22Rv1 (cell line): Measurements from ENCODE around the gene ZNF227.

Experiments
- ZFX ChIP-seq: fragments of 450-650 bp; IDR thresholded peaks from 2 replicates; pipeline ENCODE4 v1.6.1; 2017; ENCODE audit warnings: antibody characterized with exemption, borderline replicate concordance
- TF ChIP-seq, protein P1 (sequence below): fragments of 450-650 bp; IDR thresholded peaks from 2 replicates; pipeline ENCODE4 v1.5.1; 2017; ENCODE audit warnings: mild to moderate bottlenecking

DNA sequence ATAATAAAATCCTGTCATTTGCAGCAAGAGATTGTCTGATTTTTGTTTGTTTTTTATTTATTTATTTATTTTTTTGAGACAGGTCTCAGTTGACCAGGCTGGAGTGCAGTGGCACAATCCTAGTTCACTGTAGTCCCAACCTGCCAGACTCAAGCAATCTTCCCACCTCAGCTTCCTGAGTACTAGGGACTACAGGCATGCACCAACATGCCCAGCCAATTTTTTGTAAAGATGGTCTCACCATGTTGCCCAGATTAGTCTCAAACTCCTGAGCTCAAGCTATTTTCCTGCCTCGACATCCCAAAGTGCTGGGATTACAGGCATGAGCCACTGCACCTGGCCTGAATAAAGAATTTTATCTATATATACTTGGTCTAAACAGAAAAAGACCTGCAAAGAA, 65.0 kb downstream of the ZNF227 start:
- TF ChIP-seq, protein P1, sequence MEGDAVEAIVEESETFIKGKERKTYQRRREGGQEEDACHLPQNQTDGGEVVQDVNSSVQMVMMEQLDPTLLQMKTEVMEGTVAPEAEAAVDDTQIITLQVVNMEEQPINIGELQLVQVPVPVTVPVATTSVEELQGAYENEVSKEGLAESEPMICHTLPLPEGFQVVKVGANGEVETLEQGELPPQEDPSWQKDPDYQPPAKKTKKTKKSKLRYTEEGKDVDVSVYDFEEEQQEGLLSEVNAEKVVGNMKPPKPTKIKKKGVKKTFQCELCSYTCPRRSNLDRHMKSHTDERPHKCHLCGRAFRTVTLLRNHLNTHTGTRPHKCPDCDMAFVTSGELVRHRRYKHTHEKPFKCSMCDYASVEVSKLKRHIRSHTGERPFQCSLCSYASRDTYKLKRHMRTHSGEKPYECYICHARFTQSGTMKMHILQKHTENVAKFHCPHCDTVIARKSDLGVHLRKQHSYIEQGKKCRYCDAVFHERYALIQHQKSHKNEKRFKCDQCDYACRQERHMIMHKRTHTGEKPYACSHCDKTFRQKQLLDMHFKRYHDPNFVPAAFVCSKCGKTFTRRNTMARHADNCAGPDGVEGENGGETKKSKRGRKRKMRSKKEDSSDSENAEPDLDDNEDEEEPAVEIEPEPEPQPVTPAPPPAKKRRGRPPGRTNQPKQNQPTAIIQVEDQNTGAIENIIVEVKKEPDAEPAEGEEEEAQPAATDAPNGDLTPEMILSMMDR = no peak
- no peak for TF ChIP-seq ZFX
